Endodermal cell (in vitro differentiated cells): ENCODE data around the gene ATG4D. TPM values are rescaled to one million over a fixed set of nuclear protein-coding genes. Genes with fewer than 3 reads are reported as not detected.
A peak's percentile ranks its signal among the peaks of the same experiment; 100 is the strongest.

Experiments
- DNase-seq: peaks from one replicate; pipeline ENCODE4 v3.0.0-alpha.2; 2017
- H3K27ac ChIP-seq: 2 replicates; pipeline ENCODE4 v1.5.1; 2013; ENCODE audit warnings: mild to moderate bottlenecking, low read depth, low read length, moderate library complexity
- H3K27me3 ChIP-seq: 2 replicates; pipeline ENCODE4 v1.6.1; 2013; ENCODE audit warnings: mild to moderate bottlenecking, low read length, moderate library complexity; ENCODE audit not compliant: insufficient read depth, control insufficient read depth, poor library complexity, severe bottlenecking
- H3K36me3 ChIP-seq: 2 replicates; pipeline ENCODE4 v1.7.0; 2013; ENCODE audit warnings: mild to moderate bottlenecking, low read length, moderate library complexity; ENCODE audit not compliant: control insufficient read depth, insufficient read depth
- H3K4me1 ChIP-seq: one replicate; pipeline ENCODE4 v1.7.0; 2013; ENCODE audit warnings: low read length; ENCODE audit not compliant: control insufficient read depth, insufficient read depth
- H3K4me3 ChIP-seq: 2 replicates; pipeline ENCODE4 v1.5.1; 2013; ENCODE audit warnings: mild to moderate bottlenecking, low read length, moderate library complexity
- H3K9ac ChIP-seq: 2 replicates; pipeline ENCODE4 v1.6.1; 2013; ENCODE audit warnings: mild to moderate bottlenecking, low read length, moderate library complexity; ENCODE audit not compliant: poor library complexity, severe bottlenecking; ENCODE audit errors: extremely low read depth
- H3K9me3 ChIP-seq: 2 replicates; pipeline ENCODE4 v1.6.1; 2013; ENCODE audit warnings: mild to moderate bottlenecking, low read length, moderate library complexity; ENCODE audit not compliant: control insufficient read depth
- H3K27ac Mint-ChIP-seq: 2 replicates; pipeline ENCODE4 v1.8.0; 2020; ENCODE audit warnings: mixed read lengths
- H3K27me3 Mint-ChIP-seq: 2 replicates; pipeline ENCODE4 v1.8.0; 2021; ENCODE audit warnings: mild to moderate bottlenecking, mixed read lengths; ENCODE audit not compliant: insufficient read depth
- H3K36me3 Mint-ChIP-seq: 2 replicates; pipeline ENCODE4 v1.8.0; 2020; ENCODE audit warnings: low read depth, mixed read lengths
- H3K4me1 Mint-ChIP-seq: 2 replicates; pipeline ENCODE4 v1.8.0; 2020; ENCODE audit warnings: mixed read lengths
- H3K4me3 Mint-ChIP-seq: 2 replicates; pipeline ENCODE4 v1.8.0; 2020; ENCODE audit warnings: mild to moderate bottlenecking, moderate library complexity, mixed read lengths
- H3K9me3 Mint-ChIP-seq: 2 replicates; pipeline ENCODE4 v1.8.0; 2020; ENCODE audit warnings: mild to moderate bottlenecking, mixed read lengths
- WGBS, 2 experiments: methylation state at CpG; one replicate each; pipeline versions ENCODE4 v1.1.5 to v1.1.7; 2013; ENCODE audit warnings: missing lambda C conversion rate in 2 of 2, mixed read lengths in 1 of 2; ENCODE audit not compliant: insufficient coverage in 1 of 2, insufficient read length in 1 of 2; 5-methylcytosine and 5-hydroxymethylcytosine counted together
- total RNA-seq, 2 donors: library from RNA; stranded (reverse); fragmentation: NEBNext Ultra II Directional in 1 of 2; extraction: Animal tissue kit (Norgen Biotek cat#: 25700) in 1 of 2; gene quantifications; 2 replicates in 1 of 2; 3 replicates in 1 of 2; pipeline ENCODE4 v1.2.1, GENCODE V29; 2021
- TF ChIP-seq, protein P1 (sequence below): fragments of 200-600 bp; sonication (generic); conservative IDR thresholded peaks from 2 replicates; pipeline ENCODE4 v1.5.0; 2021; ENCODE audit warnings: antibody characterized with exemption, mild to moderate bottlenecking

ATG4D gene
- total RNA-seq, 2 donors from 2014 or later = 37.9 to 44.8 TPM

DNA sequence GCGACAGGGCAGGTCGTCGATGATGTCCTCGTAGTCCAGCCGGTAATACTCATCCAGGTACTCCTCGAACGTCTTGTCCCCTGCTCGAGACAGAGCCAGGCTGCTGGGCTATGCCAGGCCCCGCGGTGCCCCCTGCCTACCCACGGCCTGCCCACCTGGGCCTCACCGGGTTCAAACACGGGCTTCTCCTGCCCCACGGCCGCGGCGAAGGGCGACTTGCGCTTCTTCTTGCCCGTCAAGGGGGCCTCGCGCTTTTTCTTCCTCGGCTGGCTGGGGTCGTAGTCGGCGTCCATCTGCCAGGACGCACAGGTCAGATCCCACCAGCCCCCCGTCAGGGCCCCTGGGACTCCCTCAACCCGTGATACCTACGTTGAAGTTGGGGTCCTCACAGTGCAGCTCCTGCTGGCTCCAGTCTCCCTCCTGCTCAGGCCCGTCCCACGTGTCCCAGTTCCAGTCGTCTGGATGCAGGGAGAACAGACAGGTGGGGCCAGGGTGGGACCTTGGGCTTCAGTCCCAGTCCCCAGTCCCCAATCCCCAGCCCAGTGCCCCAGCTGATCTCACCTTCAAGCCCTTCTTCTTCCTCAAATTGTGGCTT lies 14.0 kb downstream of the ATG4D start:
- peaks cover 75% of the 10 kb centered on the region for H3K36me3 ChIP-seq
- Mint-ChIP-seq H3K9me3 (no peaks in the 10 kb centered on the region), H3K27me3 (no peaks in the 10 kb centered on the region), H3K27ac (peak overlapping the region; percentile 61), H3K4me3 (no peak overlapping the region), H3K4me1 (no peaks in the 10 kb centered on the region), H3K36me3 (peaks cover 68% of the 10 kb centered on the region)
- H3K4me1 ChIP-seq = no peaks in the 10 kb centered on the region
- WGBS, 2 experiments = 95% methylated on average over 27 to 33 of the region's 33 CpGs
- no peaks in the 10 kb centered on the region for H3K27me3 ChIP-seq
- TF ChIP-seq, protein P1, sequence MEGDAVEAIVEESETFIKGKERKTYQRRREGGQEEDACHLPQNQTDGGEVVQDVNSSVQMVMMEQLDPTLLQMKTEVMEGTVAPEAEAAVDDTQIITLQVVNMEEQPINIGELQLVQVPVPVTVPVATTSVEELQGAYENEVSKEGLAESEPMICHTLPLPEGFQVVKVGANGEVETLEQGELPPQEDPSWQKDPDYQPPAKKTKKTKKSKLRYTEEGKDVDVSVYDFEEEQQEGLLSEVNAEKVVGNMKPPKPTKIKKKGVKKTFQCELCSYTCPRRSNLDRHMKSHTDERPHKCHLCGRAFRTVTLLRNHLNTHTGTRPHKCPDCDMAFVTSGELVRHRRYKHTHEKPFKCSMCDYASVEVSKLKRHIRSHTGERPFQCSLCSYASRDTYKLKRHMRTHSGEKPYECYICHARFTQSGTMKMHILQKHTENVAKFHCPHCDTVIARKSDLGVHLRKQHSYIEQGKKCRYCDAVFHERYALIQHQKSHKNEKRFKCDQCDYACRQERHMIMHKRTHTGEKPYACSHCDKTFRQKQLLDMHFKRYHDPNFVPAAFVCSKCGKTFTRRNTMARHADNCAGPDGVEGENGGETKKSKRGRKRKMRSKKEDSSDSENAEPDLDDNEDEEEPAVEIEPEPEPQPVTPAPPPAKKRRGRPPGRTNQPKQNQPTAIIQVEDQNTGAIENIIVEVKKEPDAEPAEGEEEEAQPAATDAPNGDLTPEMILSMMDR = no peak
- no peak for DNase-seq
- H3K4me3 ChIP-seq = no peak overlapping the region
- no peak overlapping the region for H3K27ac ChIP-seq
- H3K9ac ChIP-seq = no peak overlapping the region
- no peaks in the 10 kb centered on the region for H3K9me3 ChIP-seq

DNA sequence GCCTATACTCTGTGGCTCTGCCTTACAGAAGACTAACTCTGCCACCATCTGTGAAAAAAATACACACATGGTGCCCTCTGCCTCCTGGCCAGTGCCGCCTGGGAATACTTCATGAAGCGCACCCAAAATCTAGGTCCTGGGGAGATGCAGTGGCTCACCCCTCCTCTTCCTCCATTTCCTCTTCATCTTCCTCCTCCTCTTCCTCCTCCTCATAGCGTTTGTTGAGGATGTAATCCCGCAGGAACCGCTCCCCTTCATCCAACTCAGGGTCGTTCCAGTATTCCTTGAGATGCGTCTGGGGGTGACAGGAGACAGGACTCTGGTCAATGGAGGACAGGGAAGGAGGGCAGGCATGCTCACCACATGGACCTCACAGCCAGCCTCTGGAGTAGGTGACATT lies 16.4 kb downstream of the ATG4D start:
- no peaks in the 10 kb centered on the region for H3K27me3 Mint-ChIP-seq
- no peaks in the 10 kb centered on the region for H3K9me3 ChIP-seq
- DNase-seq = no peak
- no peak overlapping the region for H3K27ac Mint-ChIP-seq
- TF ChIP-seq, protein P1 = no peak
- H3K27me3 ChIP-seq = no peaks in the 10 kb centered on the region
- H3K27ac ChIP-seq = no peak overlapping the region
- no peaks in the 10 kb centered on the region for H3K9me3 Mint-ChIP-seq
- H3K4me1 ChIP-seq = no peaks in the 10 kb centered on the region
- 97 to 100% methylated on average over 2 to 7 of the region's 7 CpGs for WGBS, 2 experiments
- H3K4me3 ChIP-seq = no peak overlapping the region
- peaks cover 8% of the 10 kb centered on the region for H3K4me1 Mint-ChIP-seq
- H3K36me3 ChIP-seq = peaks cover 57% of the 10 kb centered on the region
- no peak overlapping the region for H3K4me3 Mint-ChIP-seq
- H3K9ac ChIP-seq = no peak overlapping the region
- peaks cover 52% of the 10 kb centered on the region for H3K36me3 Mint-ChIP-seq

DNA sequence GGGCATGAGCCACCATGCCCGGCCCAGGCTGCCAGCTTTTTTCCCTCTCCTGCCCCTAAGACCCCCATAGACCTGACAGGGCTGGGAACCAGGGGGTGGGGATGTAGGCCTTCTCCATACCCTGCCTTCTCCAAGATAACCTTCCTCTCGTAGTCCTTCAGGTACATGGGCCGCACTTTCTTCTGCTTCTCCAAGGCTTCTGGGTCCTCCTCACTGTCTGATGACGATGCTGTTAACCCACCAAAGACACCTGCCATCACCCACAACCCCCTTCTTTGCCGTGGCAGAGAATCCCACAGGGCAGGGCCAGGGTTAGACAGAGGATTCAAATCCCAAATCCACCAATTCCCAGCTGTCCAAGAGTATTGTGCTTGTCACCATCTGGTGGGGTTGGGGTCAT lies 18.9 kb downstream of the ATG4D start:
- Histone ChIP-seq H3K9me3 (no peaks in the 10 kb centered on the region), H3K27me3 (peaks cover 10% of the 10 kb centered on the region), H3K36me3 (peaks cover 36% of the 10 kb centered on the region), H3K9ac (no peak overlapping the region), H3K4me3 (no peak overlapping the region), H3K4me1 (no peaks in the 10 kb centered on the region), H3K27ac (no peak overlapping the region)
- WGBS, 2 experiments = 90 to 96% methylated on average over 2 to 5 of the region's 5 CpGs
- Mint-ChIP-seq H3K36me3 (peaks cover 39% of the 10 kb centered on the region), H3K4me3 (no peak overlapping the region), H3K4me1 (peaks cover 13% of the 10 kb centered on the region), H3K27me3 (peaks cover 12% of the 10 kb centered on the region), H3K9me3 (no peaks in the 10 kb centered on the region), H3K27ac (no peak overlapping the region)
- TF ChIP-seq, protein P1 = no peak
- DNase-seq = no peak
